Ramos (cell line): Measurements from ENCODE around the gene IFT122.

Experiments used
- in situ Hi-C: fragments of 300-500 bp; cut with MboI; formaldehyde crosslinking; loops from one replicate; pipeline ENCODE4 v1.14.3; 2022; ENCODE audit warnings: low sequenced_read_pairs; ENCODE audit not compliant: unreplicated experiment

Gene IFT122

DNA sequence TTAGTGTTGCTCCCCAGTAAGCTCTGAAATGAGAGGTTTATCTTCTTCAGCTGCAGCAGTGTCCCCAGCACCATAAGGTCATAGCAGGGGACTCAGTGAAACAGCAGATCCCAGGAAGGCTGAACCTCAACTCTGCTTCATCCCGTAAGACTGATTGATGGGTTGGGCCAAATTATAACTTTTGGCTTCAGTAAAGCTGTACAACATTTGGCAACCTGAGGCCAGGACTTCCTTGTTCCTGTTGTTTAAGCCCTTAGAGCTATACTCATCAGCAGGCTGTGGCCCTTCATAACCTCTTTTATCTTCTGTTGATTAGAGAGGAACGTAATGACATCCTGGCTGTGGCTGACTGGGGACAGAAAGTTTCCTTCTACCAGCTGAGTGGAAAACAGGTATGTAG lies 29.0 kb downstream of the IFT122 start:
- in situ Hi-C loops = no loop called here

DNA sequence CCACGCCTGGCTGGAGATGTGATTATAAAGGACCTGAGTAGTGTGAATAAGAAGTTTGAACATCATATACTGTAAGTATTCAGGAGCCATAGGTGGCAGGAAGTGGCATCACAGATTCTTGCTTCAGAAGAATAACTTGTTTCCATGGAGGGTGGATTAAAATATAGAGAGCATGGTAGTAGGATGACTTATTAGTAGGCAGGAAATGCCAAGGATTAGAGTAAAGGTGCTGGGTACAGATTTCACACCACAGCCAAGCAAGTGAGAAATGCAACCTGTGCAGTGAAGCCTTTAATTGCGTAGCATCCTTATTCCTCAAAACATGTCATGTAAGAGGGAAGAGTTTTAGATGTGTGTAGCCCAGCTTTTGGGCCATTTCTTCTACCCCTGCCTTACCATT lies 30.8 kb downstream of the IFT122 start:
- in situ Hi-C loops = no loop called here

DNA sequence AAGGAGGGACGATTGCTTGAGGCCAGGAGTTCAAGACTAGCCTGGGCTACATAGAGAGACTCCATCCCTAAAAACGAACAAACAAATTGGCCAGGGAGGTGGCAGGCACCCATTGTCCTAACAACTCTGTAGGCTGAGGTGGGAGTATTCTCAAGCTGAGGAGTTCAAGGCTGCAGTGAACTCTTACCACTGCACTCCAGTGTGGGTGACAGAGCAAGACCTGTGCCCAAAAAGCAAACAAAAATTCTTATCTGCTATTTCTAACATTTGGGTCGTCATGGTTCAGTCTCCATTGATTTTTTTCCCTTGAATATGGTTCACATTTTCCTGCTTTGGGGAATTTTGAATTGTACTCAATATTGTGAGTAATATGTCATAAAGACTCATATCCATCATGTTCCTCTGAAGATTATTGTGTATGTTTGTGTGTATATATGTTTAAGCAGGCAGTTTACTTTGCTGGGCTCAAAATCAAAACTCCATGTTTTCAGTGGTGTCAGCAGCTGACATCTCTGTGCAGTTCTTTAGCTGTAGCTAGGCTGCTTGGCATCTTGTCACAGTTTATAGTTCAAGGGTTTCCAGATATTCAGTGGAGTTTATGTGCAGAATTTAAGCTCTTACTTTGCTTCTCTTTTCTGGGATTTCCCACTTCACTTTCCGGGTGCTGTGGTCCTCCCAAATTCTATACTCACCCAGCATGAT lies 33.2 kb downstream of the IFT122 start:
- in situ Hi-C loops = no loop called here

DNA sequence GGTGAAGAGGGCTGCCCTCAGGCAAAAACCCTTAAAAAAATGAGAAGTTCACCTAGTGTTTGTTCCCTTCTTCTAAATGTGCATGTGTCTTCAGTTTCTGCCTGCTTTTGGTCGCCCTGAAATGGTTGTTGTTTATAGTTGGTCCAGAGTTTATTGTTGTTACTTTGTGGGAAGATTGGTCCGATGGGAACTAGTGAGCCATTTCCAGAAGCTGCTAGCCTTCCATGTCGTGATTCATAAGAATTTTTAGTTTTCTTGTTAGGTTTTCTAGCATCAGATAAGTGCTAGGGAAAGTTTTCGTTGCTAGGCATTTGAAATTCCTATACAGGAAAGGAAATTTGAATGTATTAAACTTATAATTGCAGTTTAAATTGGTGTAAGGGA lies 33.7 kb downstream of the IFT122 start:
- in situ Hi-C loops = no loop called here

DNA sequence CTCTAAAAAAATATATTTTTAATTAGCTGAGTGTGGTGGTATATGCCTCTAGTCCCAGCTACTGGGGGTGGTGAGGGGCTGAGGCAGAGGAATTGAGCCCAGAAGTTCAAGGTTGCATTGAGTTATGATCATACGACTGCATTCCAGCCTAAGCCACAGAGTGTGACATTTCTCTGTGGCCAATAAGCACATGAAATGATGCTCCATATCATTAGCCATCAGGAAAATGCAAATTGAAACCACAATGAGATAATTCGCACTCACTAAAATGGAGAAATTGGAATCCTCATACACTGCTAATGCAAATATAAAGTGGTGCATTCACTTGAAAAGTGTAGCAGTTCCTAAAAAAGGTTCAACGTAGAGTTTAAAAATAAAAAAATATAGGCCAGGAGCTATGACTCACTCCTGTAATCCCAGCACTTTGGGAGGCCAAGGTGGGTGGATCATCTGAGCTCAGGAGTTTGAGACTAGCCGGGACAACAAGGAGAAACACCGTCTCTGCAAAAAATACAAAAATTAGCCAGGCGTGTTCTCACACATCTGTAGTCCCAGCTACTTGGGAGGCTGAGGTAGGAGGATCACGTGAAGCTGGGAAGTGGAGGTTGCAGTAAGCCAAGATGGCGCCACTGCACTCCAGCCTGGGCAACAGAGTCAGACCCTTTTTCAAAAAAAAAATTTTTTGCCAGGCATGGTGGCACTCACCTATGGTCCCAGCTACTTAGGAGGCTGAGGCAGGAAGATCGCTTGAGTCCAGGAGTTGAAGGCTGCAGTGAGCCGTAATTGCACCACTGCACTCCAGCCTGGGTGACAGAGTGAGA lies 35.2 kb downstream of the IFT122 start:
- in situ Hi-C loops = no loop called here

DNA sequence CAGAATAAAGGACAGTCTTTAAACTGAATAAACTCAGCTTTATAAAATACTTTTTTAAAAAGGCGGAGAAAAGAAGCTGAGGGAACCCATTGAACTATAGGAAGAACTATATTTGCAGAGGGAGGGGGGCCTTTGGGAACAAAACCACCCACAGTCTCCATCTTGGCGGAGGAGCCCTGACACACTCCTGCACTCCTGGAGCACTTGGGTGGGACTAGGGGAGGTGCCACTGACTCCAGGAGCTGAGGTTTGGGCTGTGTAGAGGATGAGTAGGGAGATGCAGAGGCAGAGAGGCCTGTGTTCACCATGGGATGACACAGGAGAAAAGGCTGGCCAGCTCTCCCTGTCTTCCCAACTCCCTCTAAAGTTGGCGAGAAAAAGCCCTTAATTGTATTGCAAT lies 35.8 kb downstream of the IFT122 start:
- in situ Hi-C loops = no loop called here

DNA sequence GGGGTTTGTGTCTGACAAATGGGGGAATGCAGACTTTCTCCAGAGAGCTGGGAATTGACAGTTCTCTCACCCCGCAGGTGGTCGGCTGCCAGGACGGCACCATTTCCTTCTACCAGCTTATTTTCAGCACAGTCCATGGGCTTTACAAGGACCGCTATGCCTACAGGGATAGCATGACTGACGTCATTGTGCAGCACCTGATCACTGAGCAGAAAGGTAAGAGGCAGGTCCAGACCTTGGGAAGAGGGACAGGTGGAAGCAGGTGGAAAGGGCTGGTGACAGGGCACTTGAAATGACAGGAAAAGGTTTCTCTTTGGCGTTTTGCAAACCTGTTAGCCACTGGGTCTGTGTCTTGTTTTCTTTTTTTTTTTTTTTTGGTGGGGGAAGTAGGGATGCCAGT lies 36.6 kb downstream of the IFT122 start:
- in situ Hi-C loops = no loop called here

DNA sequence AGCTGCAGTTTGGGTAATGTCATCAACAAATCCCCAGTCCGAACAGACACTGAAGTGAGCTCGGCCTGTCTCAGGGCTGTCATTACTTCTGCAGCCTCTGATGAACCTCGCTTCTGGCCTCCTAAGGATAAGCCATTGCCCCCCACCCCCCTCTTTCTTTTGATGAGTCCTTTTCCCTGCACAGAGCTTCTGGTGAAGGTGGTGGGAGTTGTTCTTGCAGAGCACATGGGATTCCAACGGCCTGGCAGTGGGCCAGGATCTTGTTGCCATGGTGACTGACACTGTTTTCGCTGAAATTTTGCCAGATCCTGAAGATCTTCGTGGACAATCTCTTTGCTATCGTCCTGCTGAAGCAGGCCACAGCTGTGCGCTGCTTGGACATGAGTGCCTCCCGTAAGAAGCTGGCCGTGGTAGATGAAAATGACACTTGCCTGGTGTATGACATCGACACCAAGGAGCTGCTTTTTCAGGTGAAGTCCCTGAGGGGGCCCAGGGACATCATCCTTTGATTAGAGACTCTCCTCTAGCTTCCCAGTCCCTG lies 41.3 kb downstream of the IFT122 start:
- in situ Hi-C loops = loop anchor here (10.0 kb wide), 2 partner anchors 354 to 464 kb away; no protein-coding TSS in a partner anchor

DNA sequence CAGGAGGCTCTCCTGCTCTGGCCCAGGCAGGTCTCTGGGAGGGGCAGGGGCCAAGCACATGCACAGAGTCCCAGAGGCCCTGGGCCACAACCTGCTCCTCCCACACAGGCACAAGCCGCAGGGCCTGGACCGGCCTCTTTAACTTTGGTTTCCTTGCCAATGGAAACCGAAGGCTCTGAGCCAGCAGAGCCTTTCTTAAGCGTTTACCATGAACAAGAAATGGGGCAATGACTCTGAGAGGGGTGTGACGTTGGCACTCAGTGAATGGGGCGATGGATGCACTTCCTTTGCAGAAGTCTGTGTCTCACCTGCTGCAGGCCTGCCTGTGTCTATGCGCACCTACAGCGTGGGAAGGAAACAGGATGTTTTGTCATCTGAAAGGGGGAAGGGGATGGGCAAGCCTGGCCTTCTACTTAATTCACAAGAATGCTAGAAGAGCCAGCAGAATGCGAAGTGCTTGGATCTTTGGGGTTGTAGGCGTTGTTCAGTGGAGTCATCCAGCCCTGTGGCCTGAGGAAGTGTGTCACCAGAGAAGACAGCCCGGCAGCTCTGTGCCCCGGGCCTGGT lies 41.8 kb downstream of the IFT122 start:
- in situ Hi-C loops = loop anchor here (10.0 kb wide), 2 partner anchors 353 to 463 kb away; no protein-coding TSS in a partner anchor

DNA sequence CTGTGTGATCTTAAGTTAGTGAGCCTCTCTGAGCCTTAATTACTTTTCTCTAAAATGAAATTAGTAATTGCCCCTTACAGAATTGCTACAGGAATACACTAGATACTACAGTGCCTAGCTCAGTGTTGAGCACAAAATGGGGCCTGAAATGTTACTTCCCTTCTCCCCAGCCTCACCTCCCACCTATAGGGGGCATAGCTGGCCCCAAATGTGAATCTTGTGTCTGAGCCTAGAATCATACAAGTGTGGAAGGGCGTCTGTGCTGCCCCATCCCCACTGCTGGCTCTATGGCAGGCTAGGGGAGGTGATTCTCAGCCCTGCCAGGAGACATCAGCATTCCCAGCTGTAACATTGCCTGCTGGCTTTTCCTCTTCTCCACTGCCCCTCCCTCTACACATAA lies 42.7 kb downstream of the IFT122 start:
- in situ Hi-C loops = loop anchor here (10.0 kb wide), 2 partner anchors 352 to 462 kb away; no protein-coding TSS in a partner anchor

DNA sequence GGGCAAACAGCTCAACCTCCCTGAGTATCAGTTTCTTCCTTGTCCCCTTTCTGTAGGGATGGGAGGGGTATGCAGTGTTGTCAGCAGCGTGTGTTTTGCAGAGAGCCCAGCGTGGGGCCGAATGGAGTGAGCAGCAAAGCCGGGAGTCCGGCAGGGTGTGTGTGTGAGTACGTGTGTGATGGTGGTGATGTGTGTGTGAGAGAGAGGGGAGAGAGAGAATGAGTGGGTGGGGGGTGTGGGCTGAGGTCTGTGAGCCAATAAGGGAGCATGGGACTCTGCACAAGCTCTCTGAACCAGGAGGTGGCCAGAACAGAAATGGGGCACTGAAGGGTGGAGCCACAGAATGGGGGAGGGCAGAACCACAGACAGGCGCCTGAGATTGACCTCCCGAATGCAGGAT lies 43.8 kb downstream of the IFT122 start:
- in situ Hi-C loops = loop anchor here (10.0 kb wide), 2 partner anchors 351 to 461 kb away; no protein-coding TSS in a partner anchor

DNA sequence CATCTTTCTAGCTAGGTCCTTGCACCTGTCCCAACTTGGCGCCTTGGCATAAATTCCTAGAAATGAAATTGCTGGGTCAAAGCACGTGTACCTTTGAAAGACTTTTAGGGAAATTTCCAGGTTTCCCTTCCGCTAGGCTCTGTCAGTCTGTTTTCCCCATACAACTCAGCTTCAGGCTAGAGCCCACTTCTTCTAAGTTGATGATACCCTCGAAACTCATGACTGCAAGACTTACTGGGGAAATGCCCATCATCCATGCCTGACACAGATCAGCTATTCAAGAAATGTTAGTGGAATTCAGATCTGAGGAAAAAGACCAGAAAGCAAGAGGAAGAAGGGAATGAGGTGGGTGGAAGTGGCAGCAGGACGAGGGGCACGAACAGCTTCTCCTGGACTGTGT lies 45.1 kb downstream of the IFT122 start:
- in situ Hi-C loops = loop anchor here (10.0 kb wide), 2 partner anchors 350 to 460 kb away; no protein-coding TSS in a partner anchor

DNA sequence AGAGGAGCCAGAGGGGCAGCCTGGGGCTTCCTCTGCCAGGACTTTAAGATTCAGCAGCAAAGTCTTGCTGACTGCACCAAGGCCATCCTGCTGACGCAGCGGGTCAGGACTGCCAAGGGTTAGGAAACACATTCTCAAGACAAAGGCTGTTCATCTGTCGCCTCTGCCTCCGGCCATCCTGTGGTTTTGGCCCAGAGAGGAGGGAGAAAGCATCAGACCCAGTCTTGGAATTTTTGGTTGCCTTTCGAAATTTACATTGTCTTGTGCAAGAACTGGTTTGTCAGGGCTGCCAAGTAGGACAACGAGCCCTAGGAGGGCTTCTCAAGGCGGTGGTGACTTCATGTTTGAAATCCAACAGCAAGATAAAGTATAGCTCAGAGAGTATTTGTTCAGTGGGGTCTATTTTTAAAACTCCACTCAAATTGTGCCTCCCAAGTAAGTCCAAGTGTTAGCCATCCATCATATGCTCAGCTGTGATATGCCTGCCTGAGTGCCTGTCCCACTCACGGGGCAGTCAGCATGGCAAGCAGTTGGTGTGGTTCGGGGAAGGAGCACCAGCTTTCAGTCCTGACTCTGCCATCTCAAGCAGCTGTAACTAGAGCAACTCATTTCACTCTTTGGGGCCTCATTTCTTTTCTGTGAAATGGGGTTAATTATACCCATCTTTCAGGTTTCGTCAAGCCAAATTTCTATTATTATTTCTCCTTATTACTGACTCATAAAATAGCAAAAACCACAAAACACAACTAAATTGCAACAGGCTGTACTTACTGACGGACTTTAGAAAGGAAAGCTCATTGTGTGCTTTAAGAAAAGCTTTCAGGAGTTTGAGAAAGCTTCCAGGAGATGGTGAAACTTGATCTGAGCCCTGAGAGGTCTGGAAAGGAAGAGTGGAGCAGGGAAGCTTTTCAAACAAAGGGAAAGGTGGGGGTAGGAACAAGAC lies 46.0 kb downstream of the IFT122 start:
- in situ Hi-C loops = loop anchor here (10.0 kb wide), 2 partner anchors 349 to 459 kb away; no protein-coding TSS in a partner anchor

DNA sequence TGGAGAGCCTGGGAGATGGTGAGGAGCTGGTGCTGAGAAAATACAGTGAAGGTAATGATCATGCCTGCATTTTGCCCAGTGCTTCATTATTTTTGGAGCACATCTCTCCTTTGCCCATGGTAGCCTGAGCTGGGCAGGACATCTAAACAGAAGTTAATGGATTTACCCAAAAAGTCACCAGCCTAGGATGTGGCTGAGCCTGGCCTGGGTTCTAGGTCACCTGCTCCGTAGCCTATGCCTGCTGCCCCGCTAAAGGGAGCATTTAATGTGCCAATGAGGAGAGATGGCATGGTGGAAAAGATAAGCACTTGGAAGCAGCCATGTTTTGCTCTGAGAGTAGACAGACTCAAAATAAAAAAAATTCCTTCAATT lies 46.6 kb downstream of the IFT122 start:
- in situ Hi-C loops = loop anchor here (10.0 kb wide), 2 partner anchors 348 to 458 kb away; no protein-coding TSS in a partner anchor

DNA sequence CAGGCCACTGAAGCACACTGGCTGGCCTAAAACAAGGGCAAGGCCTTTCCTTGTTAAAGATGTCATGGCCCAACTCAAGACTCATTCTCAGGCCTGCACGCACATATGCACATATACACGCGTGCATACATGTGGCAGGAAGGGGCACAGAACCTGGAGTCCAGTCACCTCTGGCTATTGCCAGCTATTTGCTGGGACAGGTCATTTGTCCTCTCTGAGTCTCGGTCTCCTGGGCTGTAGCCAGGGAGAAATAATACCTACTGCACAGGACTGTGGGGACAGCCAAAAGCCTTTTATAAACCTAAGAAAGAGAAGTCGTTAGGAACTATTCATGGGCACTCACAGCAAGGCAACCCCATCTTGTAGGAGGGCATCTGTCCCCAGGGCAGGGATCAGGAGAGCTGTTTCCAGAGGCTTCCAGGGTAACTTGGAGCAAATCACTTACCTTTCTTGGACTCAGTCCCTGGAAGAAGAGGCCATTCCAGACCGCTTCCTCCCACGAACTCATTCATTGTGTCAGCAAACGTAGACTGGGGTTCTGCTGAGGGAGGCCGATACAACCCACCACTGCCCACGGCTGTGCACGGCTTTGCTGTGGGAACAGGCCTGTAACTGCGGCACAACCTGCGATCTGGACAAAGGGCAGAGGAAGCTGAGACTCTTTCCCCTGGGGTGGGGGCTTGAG lies 47.3 kb downstream of the IFT122 start:
- in situ Hi-C loops = loop anchor here (10.0 kb wide), 2 partner anchors 347 to 457 kb away; no protein-coding TSS in a partner anchor

DNA sequence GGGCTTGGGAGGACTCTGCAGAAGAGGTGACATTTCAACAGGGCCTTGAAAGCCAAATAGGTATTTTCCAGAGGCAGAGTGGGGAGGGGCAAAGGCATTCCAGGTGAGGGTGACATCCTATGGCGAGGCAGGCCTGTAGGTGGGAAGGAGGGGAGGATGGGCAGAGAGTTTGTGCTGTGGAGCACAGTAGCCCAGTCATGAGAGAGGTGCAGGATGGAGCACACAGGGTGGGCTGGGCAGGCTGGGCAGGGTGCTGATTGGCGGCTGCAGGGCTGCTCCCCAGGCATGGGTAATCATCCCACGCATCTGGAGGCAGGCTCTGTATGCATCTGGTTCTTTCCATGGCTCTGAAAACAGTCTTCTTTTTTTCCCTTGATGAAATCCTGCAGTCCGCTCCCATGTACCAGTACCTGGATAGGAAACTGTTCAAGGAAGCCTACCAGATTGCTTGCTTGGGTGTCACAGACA lies 47.9 kb downstream of the IFT122 start:
- in situ Hi-C loops = loop anchor here (10.0 kb wide), 2 partner anchors 347 to 457 kb away; no protein-coding TSS in a partner anchor

DNA sequence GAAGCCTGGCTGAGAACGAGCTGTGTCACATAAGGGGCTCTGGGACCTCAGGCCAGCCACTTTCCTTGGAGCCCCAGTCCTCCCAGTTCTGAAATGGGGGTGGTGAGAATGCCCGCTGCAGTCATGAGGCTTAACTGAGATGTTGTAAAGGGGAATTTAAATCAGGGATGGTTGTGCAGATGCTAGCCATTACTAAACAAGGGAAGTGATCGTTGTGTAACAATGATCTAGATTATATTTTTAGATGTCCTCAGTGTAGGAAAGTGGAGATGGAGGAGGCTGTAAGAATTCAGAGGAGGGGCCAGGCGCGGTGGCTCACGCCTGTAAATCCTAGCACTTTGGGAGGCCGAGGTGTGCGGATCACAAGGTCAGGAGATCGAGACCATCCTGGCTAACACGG lies 49.2 kb downstream of the IFT122 start:
- in situ Hi-C loops = loop anchor here (10.0 kb wide), 2 partner anchors 346 to 456 kb away; no protein-coding TSS in a partner anchor

DNA sequence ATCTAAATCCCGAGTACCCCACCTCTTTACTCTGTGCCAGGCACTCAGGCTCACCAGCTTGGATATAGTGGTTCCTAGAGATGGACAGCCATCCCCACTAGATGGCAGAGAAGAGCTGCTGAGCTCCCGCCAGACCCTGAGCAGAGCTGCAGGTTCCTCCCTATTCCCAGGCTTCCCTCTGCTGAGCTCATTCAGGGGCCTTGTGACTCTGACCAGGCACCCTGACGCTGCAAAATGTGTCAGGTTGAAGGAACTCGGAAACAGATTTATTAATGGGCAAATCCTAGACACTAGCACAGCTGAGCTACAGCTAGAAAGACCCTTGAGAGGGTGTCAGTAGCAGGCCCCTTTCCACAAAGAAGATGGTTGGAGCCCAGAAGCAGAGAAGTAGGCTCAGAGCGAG lies 50.2 kb downstream of the IFT122 start:
- in situ Hi-C loops = loop anchor here (10.0 kb wide), 2 partner anchors 135 to 435 kb away; no protein-coding TSS in a partner anchor
